Kidney (tissue), 14 donors: Measurements from ENCODE around the gene PIK3CD. TPM values are rescaled to one million over a fixed set of nuclear protein-coding genes. Genes with fewer than 3 reads are reported as not detected.

Experiments used
- DNase-seq, 5 donors: peaks; one replicate each; pipeline ENCODE4 v3.0.0-alpha.2; 2013 to 2020
- FAIRE-seq: peaks from 2 replicates; lab custom pipeline; 2012; peaks lifted over from hg19 to GRCh38; lab: Jason Lieb, UNC
- H3K27ac ChIP-seq, 2 donors: one replicate each; pipeline ENCODE4 v1.7.0; 2013; ENCODE audit warnings: low read depth in 2 of 2, low read length in 2 of 2, inconsistent platforms in 1 of 2
- H3K27me3 ChIP-seq: one replicate; pipeline ENCODE4 v1.7.1; 2013; ENCODE audit warnings: low read length, inconsistent platforms; ENCODE audit not compliant: control insufficient read depth, insufficient read depth
- H3K36me3 ChIP-seq, 3 donors: one replicate each; pipeline versions ENCODE4 v1.7.0 to v1.7.1; 2013; ENCODE audit warnings: low read length in 3 of 3, control low read depth in 1 of 3, inconsistent platforms in 1 of 3; ENCODE audit not compliant: insufficient read depth in 3 of 3, control insufficient read depth in 2 of 3
- H3K4me1 ChIP-seq, 3 donors: one replicate each; pipeline versions ENCODE4 v1.7.0 to v1.7.1; 2013; ENCODE audit warnings: low read length in 3 of 3, inconsistent platforms in 1 of 3, low read depth in 1 of 3; ENCODE audit not compliant: control insufficient read depth in 2 of 3, insufficient read depth in 2 of 3
- H3K4me3 ChIP-seq, 3 donors: one replicate each; pipeline versions ENCODE4 v1.7.0 to v1.8.1; 2013; ENCODE audit warnings: low read length in 3 of 3, control low read depth in 1 of 3, inconsistent platforms in 1 of 3
- H3K9ac ChIP-seq, 3 donors: one replicate each; pipeline versions ENCODE4 v1.7.0 to v1.7.1; 2013; ENCODE audit warnings: low read length in 3 of 3, control low read depth in 1 of 3, inconsistent platforms in 1 of 3
- H3K9me3 ChIP-seq, 3 donors: one replicate each; pipeline versions ENCODE4 v1.7.0 to v1.7.1; 2013; ENCODE audit warnings: low read length in 3 of 3, control low read depth in 1 of 3, inconsistent platforms in 1 of 3; ENCODE audit not compliant: control insufficient read depth in 2 of 3, insufficient read depth in 1 of 3
- CTCF ChIP-seq: IDR thresholded peaks from 3 replicates; pipeline ENCODE4 v1.5.1; 2012; ENCODE audit warnings: mild to moderate bottlenecking, moderate library complexity, borderline replicate concordance; ENCODE audit not compliant: insufficient read depth; ENCODE audit errors: extremely low read depth
- intact Hi-C: fragments of 100-400 bp; cut with DNase I; formaldehyde crosslinking; loops from one replicate; pipeline ENCODE4 v1.11.1; 2022
- polyA plus RNA-seq: library from polyadenylated mRNA; stranded (reverse); fragments of 350-450 nt; fragmentation: Illumina TruSeq; extraction: RNeasy Lipid Tissue Mini Kit (QIAGEN cat#74804); gene quantifications from one replicate; pipeline ENCODE4 v1.2.3, GENCODE V29; 2014; ENCODE audit warnings: low read depth, low replicate concordance; ENCODE audit not compliant: insufficient read depth
- total RNA-seq: library from RNA; stranded (reverse); fragmentation: NEBNext Ultra II Directional; extraction: Animal tissue kit (Norgen Biotek cat#: 25700); gene quantifications from one replicate; pipeline ENCODE4 v1.2.1, GENCODE V29; 2021
- donor health status: control.
- donor health status: control.
- donor health status: control.
- donor health status: control.
- donor health status: control.
- donor health status: DM: yes; HTN: yes; CAD: no.
- donor health status: Normal renal cell carcinoma (clear cell type).

Gene PIK3CD
- total and polyA plus RNA-seq, 2 donors from 2014 or later: 5.3 to 19.7 TPM

GRCh38 chr1:9768983-9769382, 117.5 kb downstream of the PIK3CD start:
- H3K4me3 ChIP-seq: no peak overlapping the region
- no peaks in the 10 kb centered on the region for H3K27me3 ChIP-seq
- intact Hi-C loops: no loop called here
- H3K9me3 ChIP-seq: no peaks in the 10 kb centered on the region
- H3K36me3 ChIP-seq: peaks cover 0 to 10% (median 0%) of the 10 kb centered on the region in 3 donors
- H3K4me1 ChIP-seq: no peaks in the 10 kb centered on the region
- TF ChIP-seq CTCF: no peak
- no peak overlapping the region for H3K9ac ChIP-seq
- no peak for FAIRE-seq
- H3K27ac ChIP-seq: no peak overlapping the region
- no peak for DNase-seq

GRCh38 chr1:9770298-9770697, 118.8 kb downstream of the PIK3CD start:
- Histone ChIP-seq H3K4me1 (no peaks in the 10 kb centered on the region), H3K9me3 (no peaks in the 10 kb centered on the region), H3K27me3 (no peaks in the 10 kb centered on the region), H3K36me3 (peaks cover 0 to 10% (median 0%) of the 10 kb centered on the region in 3 donors), H3K9ac (no peak overlapping the region), H3K27ac (no peak overlapping the region), H3K4me3 (no peak overlapping the region)
- FAIRE-seq (no peak), DNase-seq (no peak)
- TF ChIP-seq CTCF: no peak
- intact Hi-C loops: no loop called here

- peaks cover 0 to 10% (median 0%) of the 10 kb centered on the region in 3 donors for H3K36me3 ChIP-seq
- no peak overlapping the region for H3K27ac ChIP-seq
- DNase-seq (no peak), FAIRE-seq (no peak)
- H3K27me3 ChIP-seq: no peaks in the 10 kb centered on the region
- H3K4me3 ChIP-seq: no peak overlapping the region
- no peaks in the 10 kb centered on the region for H3K9me3 ChIP-seq
- H3K9ac ChIP-seq: no peak overlapping the region
- intact Hi-C loops: no loop called here
- no peaks in the 10 kb centered on the region for H3K4me1 ChIP-seq
- TF ChIP-seq CTCF: no peak
Measured at GRCh38 chr1:9774712-9775679, 123.5 kb downstream of the PIK3CD start.
